ENCODE data around the gene PRPS1L1.

PRPS1L1 gene

DNA sequence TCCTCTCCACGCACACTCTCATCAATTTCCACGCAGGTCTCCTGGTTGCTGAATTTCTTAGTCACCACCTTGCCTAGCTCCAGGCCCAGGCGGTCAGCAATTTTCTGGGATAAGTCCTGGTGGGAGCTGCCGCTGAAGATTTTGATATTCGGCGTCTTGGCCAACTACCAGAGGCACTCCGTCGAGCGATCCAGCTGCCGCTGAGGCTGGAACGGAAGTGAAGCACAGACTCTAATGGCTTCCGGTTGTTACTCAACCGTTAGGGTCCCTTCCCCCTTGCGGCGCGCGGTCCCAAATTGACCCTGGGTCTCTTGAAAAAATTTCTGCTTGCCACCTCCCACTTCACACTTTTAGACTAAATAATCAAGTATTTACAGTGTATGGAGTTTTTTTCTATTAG is at the start of gene PRPS1L1:
Gene PRPS1L1 (minus strand): TSS at position 219 of the 400 bp plus-strand sequence.
- intact Hi-C loops (cut with DNase I; ENCODE audit: low total_unique reads) = no loop called here
- Histone ChIP-seq H3K4me1 (no peaks in the 10 kb centered on the region), H3K4me3 (no peak within 1 kb of the TSS), H3K27ac (no peak within 1 kb of the TSS), H3K27me3 (no peaks in the 10 kb centered on the region), H3K9me3 (no peaks in the 10 kb centered on the region), H3K36me3 (no peaks in the 10 kb centered on the region)
- DNase-seq = no peak
- TF ChIP-seq CTCF (IDR thresholded peaks at IDR 0.05) = no peak

- no peak for TF ChIP-seq CTCF (IDR thresholded peaks at IDR 0.05)
- H3K9me3 ChIP-seq = peaks cover 0 to 7% (median 0%) of the 10 kb centered on the region in 3 donors
- no peaks in the 10 kb centered on the region for H3K27me3 ChIP-seq
- DNase-seq = no peak
- no peak overlapping the region for H3K4me3 ChIP-seq
- no peaks in the 10 kb centered on the region for H3K4me1 ChIP-seq
- no peaks in the 10 kb centered on the region for H3K36me3 ChIP-seq
- no peak overlapping the region for H3K27ac ChIP-seq
- intact Hi-C loops (cut with DNase I; ENCODE audit: low total_unique reads) = no loop called here
These were observed 48.8 kb upstream of the PRPS1L1 start for GRCh38 chr7:18076461-18076860.

- Histone ChIP-seq H3K27me3 (no peaks in the 10 kb centered on the region), H3K27ac (no peak overlapping the region), H3K9me3 (no peaks in the 10 kb centered on the region), H3K36me3 (no peaks in the 10 kb centered on the region), H3K4me3 (no peak overlapping the region), H3K4me1 (no peaks in the 10 kb centered on the region)
- intact Hi-C loops (cut with DNase I; ENCODE audit: low total_unique reads) = loop anchor here (10.0 kb wide), 1 partner anchor 276 kb away; no protein-coding TSS in a partner anchor
- no peak for TF ChIP-seq CTCF (IDR thresholded peaks at IDR 0.05)
- no peak for DNase-seq
These were observed 41.1 kb upstream of the PRPS1L1 start for GRCh38 chr7:18068745-18069144.

DNA sequence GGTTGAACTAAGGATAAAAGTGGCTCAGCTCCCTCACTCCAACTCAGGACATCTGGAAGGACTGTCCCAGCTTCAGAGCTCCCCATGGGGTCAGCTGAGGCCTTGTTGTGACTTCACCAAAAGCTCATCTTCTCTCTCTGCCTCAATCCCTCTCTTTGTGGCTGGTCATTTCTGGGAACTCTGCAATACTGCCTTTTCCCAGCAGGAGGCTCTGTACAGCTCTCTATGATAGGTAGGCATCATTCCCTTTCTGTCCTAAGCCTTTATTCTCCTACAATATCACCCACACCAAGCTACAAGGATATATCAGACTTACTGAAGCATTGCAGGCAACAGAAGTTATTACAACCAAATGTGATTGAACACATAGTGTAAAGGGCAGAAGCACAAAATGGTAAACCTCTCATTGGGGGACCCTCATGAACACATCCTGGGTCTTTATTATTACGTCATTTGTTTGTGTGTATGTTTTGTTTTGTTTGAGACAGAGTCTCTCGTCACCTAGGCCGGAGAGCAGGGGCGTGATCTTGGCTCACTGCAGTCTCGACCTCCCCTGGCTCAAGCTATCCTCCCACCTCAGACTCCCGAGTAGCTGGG is 36.7 kb upstream of the PRPS1L1 start:
- H3K4me3 ChIP-seq = no peak overlapping the region
- no peaks in the 10 kb centered on the region for H3K36me3 ChIP-seq
- peak; percentile 47 to 49 for TF ChIP-seq CTCF (IDR thresholded peaks at IDR 0.05)
- intact Hi-C loops (cut with DNase I; ENCODE audit: low total_unique reads) = loop anchor here (10.0 kb wide), 1 partner anchor 280 kb away; no protein-coding TSS in a partner anchor
- no peaks in the 10 kb centered on the region for H3K4me1 ChIP-seq
- H3K9me3 ChIP-seq = no peaks in the 10 kb centered on the region
- H3K27ac ChIP-seq = no peak overlapping the region
- DNase-seq = no peak
- H3K27me3 ChIP-seq = no peaks in the 10 kb centered on the region

DNA sequence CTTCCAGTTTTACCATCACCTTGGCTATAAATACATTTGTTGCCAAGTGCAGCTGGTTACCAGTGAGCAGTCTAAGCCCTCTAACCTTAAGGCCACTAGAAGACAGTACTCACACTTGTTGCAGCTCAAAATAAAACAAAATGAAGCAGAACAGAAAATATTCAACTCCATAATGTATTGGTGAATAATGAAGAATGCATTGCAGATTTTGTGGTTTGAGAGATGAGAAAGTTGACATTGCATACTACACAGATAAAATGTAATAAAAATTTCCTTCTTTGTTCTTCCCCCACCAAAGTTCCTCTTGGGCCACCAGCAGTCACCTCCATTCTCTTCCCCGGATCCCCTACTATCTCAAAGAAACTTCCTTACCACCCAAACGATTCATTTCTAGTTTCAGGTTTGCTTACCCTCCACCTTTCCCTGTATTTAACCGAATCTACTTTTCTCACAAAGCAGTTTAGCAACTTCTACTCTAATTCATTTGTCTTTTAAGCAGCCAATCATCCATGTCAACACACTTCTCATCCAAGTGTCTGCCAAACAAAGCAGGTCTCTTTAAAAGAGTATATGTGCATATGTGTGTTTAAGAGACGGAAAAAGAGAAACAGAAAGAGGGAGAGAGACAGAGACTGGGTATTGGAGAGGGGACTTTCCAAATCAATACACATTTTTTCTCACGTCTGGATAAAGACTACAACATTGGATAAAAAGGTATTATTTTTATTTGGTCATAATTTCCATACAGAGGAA is 35.7 kb upstream of the PRPS1L1 start:
- H3K36me3 ChIP-seq = no peaks in the 10 kb centered on the region
- H3K27me3 ChIP-seq = no peaks in the 10 kb centered on the region
- no peak overlapping the region for H3K4me3 ChIP-seq
- no peaks in the 10 kb centered on the region for H3K9me3 ChIP-seq
- intact Hi-C loops (cut with DNase I; ENCODE audit: low total_unique reads) = loop anchor here (10.0 kb wide), 1 partner anchor 281 kb away; no protein-coding TSS in a partner anchor
- no peaks in the 10 kb centered on the region for H3K4me1 ChIP-seq
- no peak for DNase-seq
- H3K27ac ChIP-seq = no peak overlapping the region
- TF ChIP-seq CTCF (IDR thresholded peaks at IDR 0.05) = no peak

All from tibial artery (tissue), 4 donors.